ENCODE data around the gene DYNLRB1.

The DYNLRB1 gene

DNA sequence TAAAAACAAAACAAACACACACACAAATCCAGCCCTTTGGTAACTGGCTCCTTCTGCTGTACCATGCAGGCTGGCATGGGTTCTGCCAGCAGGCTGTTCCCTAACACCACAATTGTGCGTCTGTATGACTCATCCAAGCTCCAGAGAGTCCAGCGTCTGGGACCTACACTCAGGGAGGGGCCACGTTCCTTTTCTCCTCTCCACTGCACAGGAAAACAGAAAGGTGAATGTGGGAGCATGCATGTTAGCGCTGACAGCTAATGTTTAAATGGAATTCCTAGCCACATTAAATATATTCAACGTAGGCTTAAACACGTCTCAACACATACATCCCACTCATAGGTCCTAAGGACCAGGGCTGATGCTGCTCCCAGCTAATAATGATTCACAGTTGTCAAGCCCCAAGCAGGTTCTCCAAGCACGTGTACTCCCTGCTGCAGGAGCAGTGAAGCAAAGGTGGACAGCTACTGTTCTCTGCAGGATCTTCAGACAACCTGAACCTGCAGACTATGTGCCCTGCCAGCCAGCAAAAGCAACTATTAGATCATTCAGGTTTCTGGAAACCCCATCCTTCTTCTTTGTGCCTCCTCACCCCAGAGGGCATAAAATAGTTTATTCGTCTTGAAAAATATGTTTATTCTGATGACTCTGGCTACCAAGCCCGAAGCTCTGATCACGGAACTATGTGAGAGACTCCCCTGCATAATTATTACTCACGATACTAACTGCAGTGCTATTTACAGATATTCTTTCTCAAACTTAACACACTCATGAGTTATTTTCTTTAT is 63.2 kb downstream of the DYNLRB1 start:
- no peak for DNase-seq (ENCODE audit: low read depth in 2 of 2)

DNA sequence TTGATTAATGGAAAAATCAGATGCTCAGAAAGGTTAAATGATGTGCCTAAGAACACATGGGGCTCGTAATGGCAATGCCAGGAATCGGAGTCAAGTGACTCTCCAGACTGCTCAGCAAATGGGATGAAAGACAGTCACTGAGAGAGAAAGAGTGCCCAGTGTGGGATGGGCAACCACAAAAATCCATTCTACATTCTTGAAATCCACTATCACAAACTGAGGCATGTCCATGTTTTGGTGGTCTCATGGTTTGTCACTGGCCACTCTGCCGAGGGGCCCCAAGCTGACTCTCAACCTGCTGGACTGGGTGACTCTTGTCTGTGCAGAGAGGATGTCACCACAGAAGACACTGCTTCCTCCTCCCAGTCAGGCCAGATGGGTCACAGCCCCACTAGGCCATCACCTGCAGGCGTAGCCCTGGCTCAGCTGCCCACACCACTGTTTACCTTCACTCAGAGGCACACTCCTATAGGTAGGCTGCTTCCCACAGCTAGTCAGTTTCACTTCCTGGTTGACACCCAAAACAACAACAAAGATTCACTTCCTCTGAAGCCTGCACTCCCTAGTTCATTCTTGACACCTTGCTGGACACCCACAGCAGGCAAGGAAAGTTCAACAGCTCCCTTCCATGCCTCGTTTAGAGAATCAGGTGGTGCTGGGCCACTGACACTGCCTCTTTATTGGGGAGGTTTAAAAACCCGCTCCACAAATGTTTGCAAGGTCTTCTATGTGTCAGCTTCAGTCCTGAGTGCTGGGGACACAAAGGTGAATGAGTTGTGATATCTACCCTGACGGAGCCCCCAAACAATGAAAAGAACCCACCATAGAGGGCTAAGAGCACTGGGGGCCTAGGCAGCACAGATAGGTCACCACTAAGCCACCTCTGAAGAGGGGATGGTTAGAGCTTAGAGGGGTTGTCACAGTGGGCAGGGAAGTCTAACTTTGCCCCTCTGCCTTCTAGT is 64.0 kb downstream of the DYNLRB1 start:
- no peak for DNase-seq (ENCODE audit: low read depth in 2 of 2)

DNA sequence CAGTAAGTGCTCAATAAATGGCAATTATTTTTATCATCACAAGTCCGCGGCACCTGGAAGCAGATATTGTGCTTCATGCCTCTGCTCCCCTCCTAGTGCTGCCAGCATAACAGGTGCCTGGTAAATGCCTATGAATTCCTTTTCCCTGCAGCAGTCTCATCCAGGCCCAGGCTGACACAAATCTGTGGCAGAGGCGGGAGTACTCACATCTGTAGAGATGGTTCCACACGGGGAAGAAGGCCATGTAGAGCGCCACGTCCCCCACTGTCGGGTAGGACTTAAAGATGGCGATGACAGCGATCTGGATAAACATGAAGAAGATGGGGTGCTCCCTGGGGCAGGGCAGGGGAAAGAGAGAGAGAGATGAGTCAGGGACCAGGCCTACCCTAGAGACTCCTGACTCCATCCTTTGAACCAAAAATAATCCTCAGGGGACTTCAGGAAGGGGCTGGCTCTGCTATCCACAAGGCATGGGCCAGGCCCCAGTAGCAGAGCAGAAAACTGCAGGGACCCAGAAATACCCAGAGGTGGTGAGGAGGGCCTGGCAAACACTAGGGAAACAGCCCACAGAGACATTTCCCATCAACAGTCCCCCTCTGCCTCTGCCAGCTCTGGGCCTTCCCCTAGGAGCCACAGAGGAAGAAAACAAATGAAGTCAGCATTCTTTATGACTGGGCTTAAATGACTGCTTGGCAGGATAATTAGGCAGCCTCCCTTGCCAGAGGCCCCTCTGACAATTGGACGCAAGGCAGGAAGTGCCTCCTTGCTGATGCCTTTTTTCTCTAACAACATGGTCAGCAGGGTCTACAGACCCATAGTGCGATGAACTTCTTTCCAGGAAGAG is 65.3 kb downstream of the DYNLRB1 start:
- no peak for DNase-seq (ENCODE audit: low read depth in 2 of 2)

DNA sequence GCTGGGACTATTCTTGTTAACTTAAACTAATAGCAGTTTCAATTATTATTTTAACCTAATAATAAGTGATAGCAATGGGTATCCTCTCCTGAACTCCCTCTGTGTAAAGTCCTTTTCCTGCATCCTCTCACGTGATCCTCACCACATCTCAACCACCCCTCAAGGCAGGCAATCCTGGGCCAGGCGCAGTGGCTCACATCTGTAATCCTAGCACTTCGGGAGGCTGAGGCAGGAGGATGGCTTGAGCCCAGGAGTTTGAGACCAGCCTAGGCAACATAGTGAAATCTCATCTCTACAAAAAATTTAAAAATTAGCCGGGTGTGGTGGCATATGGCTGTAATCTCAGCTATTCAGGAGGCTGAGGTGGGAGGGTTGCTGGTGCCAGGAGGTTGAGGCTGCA is 66.0 kb downstream of the DYNLRB1 start:
- DNase-seq (ENCODE audit: low read depth in 2 of 2), result no peak

DNA sequence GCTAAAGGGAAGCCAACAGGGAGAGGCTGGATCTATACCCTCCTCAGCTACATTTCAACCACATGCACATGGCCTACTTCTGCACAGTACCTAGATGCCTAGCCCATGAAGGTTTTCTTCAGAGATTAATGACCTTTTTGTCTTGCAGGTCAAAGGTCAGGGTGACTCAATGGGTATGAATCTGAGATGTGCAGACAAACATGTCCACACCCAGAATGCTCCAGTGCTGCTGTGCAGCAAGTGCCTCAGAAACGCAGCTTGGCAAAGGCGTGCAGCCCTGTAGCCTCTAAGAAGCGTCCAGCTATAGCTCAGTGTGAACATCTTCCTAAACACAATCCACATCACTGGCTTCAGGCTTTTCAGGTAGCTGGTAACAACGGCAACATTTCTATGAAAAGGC is 66.7 kb downstream of the DYNLRB1 start:
- no peak for DNase-seq (ENCODE audit: low read depth in 2 of 2)

DNA sequence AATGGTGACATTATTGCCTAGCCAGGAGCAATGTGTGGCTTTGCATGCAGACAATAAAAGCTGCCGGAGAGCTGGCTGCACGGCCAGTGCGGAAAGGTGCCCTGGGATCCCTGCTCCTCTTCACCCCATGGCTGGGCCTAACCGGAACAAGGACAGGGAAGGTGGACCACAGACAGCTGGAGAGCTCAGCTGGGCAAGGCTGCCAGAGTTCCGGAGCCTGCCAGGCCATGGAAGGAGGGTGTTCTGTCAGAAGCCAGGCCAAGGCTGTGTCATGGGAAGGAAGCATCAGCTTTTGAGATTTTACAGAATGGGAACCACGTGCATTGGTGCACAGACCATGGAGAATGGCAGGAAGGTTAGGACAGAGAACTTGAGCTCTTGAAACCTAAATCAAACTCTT is 67.3 kb downstream of the DYNLRB1 start:
- no peak for DNase-seq (ENCODE audit: low read depth in 2 of 2)

DNA sequence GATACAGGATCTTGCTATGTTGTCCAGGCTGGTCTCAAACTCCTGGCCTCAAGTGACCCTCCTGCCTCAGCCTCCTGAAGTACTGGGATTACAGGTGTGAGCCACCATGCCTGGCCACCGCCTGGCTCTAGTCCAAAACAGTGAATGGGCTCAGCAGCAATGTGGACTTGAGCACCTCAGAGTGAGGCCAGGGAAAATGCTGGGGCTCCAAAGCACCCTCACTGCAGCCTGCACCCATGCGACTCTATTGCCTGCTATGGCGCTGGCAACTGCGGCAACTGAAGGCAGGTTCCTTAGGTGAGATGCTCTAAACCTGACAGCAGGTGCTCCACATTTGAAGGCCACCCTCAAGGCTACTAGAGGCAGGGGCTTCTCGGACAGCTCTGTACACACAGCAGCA is 68.8 kb downstream of the DYNLRB1 start:
- DNase-seq (ENCODE audit: low read depth in 2 of 2), result no peak

DNA sequence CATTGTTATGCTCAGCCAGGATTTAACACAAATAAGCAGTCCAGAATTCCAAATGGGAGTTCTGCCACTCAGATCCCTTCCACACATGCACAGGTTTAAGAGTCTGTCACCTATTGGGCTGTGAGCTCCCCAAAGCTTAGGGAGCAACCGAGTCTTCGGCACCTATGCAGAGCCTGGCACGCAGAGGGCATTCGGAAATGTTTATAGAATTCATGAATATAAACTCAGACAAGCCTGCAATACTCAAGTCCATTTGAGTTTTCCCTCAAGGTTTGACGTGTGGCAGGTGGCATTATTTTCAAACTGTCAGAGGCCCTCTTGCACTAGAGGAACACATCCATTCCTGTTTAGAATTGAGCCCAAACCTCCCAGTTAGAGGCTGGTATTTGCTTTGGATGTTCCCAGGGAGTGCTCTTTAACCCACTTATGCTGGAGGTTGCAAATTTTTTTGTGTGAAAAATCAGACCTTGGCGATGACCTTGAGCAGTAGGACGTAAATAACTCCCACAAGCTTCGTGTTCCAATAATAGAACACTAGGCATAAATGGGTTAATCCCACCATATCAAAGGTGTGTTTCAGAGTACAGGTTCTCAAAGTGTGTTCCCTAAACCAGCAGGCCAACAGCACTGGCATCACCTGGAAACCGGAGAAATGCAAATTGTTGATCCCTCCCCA is 70.4 kb downstream of the DYNLRB1 start:
- no peak for DNase-seq (ENCODE audit: low read depth in 2 of 2)
